ENCODE measurements around the gene RASA1.

Gene RASA1

GRCh38 chr5:87241555-87241954 is 26.1 kb upstream of the RASA1 start:
- Histone ChIP-seq H3K9ac (ENCODE audit: low read length) (peak overlapping the region; percentile 88), H3K4ac (ENCODE audit: low read depth in 1 of 2, low read length in 2 of 2) (no peak overlapping the region), H2AFZ (ENCODE audit: low read depth, low read length) (no peak overlapping the region), H2BK12ac (ENCODE audit: low read length in 2 of 2) (no peak overlapping the region), H3K18ac (ENCODE audit: low read depth in 1 of 2, low read length in 2 of 2) (no peak overlapping the region), H2AK5ac (ENCODE audit: low read length, severe bottlenecking) (no peak overlapping the region), H4K8ac (ENCODE audit: low read length) (no peak overlapping the region), H3K23ac (ENCODE audit: low read length in 2 of 2) (no peak overlapping the region), H3K14ac (ENCODE audit: low read length in 2 of 2) (no peak overlapping the region), H3K4me2 (ENCODE audit: low read length, poor library complexity, severe bottlenecking) (no peak overlapping the region), H3K27ac (ENCODE audit: low read length, poor library complexity, severe bottlenecking) (no peak overlapping the region), H3K79me1 (replicated peaks; ENCODE audit: low read length, poor library complexity, severe bottlenecking) (no peaks in the 10 kb centered on the region), H3K9me3 (ENCODE audit: control insufficient read depth, low read length) (no peaks in the 10 kb centered on the region), H3K4me3 (ENCODE audit: insufficient read depth in 1 of 2, low read depth in 1 of 2, low read length in 2 of 2) (no peak overlapping the region), H3K36me3 (ENCODE audit: control insufficient read depth in 1 of 2, insufficient read depth in 2 of 2, low read depth in 1 of 2, low read length in 2 of 2) (no peaks in the 10 kb centered on the region), H3K27me3 (ENCODE audit: control insufficient read depth in 1 of 2, insufficient read depth in 1 of 2, low read length in 2 of 2) (no peaks in the 10 kb centered on the region), H4K91ac (ENCODE audit: low read length) (no peak overlapping the region), H2BK120ac (ENCODE audit: low read depth, low read length) (no peak overlapping the region), H2BK5ac (ENCODE audit: low read depth, low read length, poor library complexity, severe bottlenecking) (no peak overlapping the region), H2BK15ac (ENCODE audit: low read depth, poor library complexity, severe bottlenecking) (no peak overlapping the region), H3K4me1 (ENCODE audit: control insufficient read depth, insufficient read depth, low read depth, low read length) (no peaks in the 10 kb centered on the region)
- 95% methylated on average over 2 of the region's 2 CpGs for WGBS
- no peak for DNase-seq

- Histone ChIP-seq H2BK120ac (ENCODE audit: low read depth, low read length) (no peak overlapping the region), H2BK5ac (ENCODE audit: low read depth, low read length, poor library complexity, severe bottlenecking) (no peak overlapping the region), H3K27me3 (ENCODE audit: control insufficient read depth in 1 of 2, insufficient read depth in 1 of 2, low read length in 2 of 2) (no peaks in the 10 kb centered on the region), H3K9me3 (ENCODE audit: control insufficient read depth, low read length) (no peaks in the 10 kb centered on the region), H3K27ac (ENCODE audit: low read length, poor library complexity, severe bottlenecking) (no peak overlapping the region), H3K4me3 (ENCODE audit: insufficient read depth in 1 of 2, low read depth in 1 of 2, low read length in 2 of 2) (no peak overlapping the region), H3K14ac (ENCODE audit: low read length in 2 of 2) (no peak overlapping the region), H4K91ac (ENCODE audit: low read length) (no peak overlapping the region), H3K79me1 (replicated peaks; ENCODE audit: low read length, poor library complexity, severe bottlenecking) (no peaks in the 10 kb centered on the region), H2BK12ac (ENCODE audit: low read length in 2 of 2) (no peak overlapping the region), H4K8ac (ENCODE audit: low read length) (no peak overlapping the region), H3K9ac (ENCODE audit: low read length) (peak overlapping the region; percentile 88), H2AK5ac (ENCODE audit: low read length, severe bottlenecking) (no peak overlapping the region), H3K18ac (ENCODE audit: low read depth in 1 of 2, low read length in 2 of 2) (no peak overlapping the region), H2AFZ (ENCODE audit: low read depth, low read length) (no peak overlapping the region), H3K4ac (ENCODE audit: low read depth in 1 of 2, low read length in 2 of 2) (no peak overlapping the region), H3K36me3 (ENCODE audit: control insufficient read depth in 1 of 2, insufficient read depth in 2 of 2, low read depth in 1 of 2, low read length in 2 of 2) (no peaks in the 10 kb centered on the region), H3K4me2 (ENCODE audit: low read length, poor library complexity, severe bottlenecking) (no peak overlapping the region), H2BK15ac (ENCODE audit: low read depth, poor library complexity, severe bottlenecking) (no peak overlapping the region), H3K23ac (ENCODE audit: low read length in 2 of 2) (no peak overlapping the region), H3K4me1 (ENCODE audit: control insufficient read depth, insufficient read depth, low read depth, low read length) (no peaks in the 10 kb centered on the region)
- no peak for DNase-seq
- 100% methylated on average over 1 of the region's 1 CpG for WGBS
These were observed 25.4 kb upstream of the RASA1 start for GRCh38 chr5:87242242-87242641.

- Histone ChIP-seq H3K36me3 (ENCODE audit: control insufficient read depth in 1 of 2, insufficient read depth in 2 of 2, low read depth in 1 of 2, low read length in 2 of 2) (no peaks in the 10 kb centered on the region), H2BK15ac (ENCODE audit: low read depth, poor library complexity, severe bottlenecking) (no peak overlapping the region)
- WGBS = 96% methylated on average over 3 of the region's 3 CpGs
These were observed 24.4 kb upstream of the RASA1 start for GRCh38 chr5:87243161-87243844.

GRCh38 chr5:87245451-87245850 is 22.2 kb upstream of the RASA1 start:
- H2BK12ac ChIP-seq (ENCODE audit: low read length in 2 of 2) = no peak overlapping the region
- H2BK15ac ChIP-seq (ENCODE audit: low read depth, poor library complexity, severe bottlenecking) = no peak overlapping the region
- no peak overlapping the region for H2BK120ac ChIP-seq (ENCODE audit: low read depth, low read length)
- H3K36me3 ChIP-seq (ENCODE audit: control insufficient read depth in 1 of 2, insufficient read depth in 2 of 2, low read depth in 1 of 2, low read length in 2 of 2) = no peaks in the 10 kb centered on the region
- no peak overlapping the region for H3K9ac ChIP-seq (ENCODE audit: low read length)
- H3K4me2 ChIP-seq (ENCODE audit: low read length, poor library complexity, severe bottlenecking) = no peak overlapping the region
- no peak overlapping the region for H3K23ac ChIP-seq (ENCODE audit: low read length in 2 of 2)
- no peak overlapping the region for H3K27ac ChIP-seq (ENCODE audit: low read length, poor library complexity, severe bottlenecking)
- no peak overlapping the region for H4K8ac ChIP-seq (ENCODE audit: low read length)
- H3K18ac ChIP-seq (ENCODE audit: low read depth in 1 of 2, low read length in 2 of 2) = no peak overlapping the region
- no CpG with 5 or more reads among the region's 2 CpGs for WGBS
- H3K79me1 ChIP-seq (replicated peaks; ENCODE audit: low read length, poor library complexity, severe bottlenecking) = no peaks in the 10 kb centered on the region
- DNase-seq = no peak
- no peak overlapping the region for H3K4ac ChIP-seq (ENCODE audit: low read depth in 1 of 2, low read length in 2 of 2)
- no peak overlapping the region for H3K4me3 ChIP-seq (ENCODE audit: insufficient read depth in 1 of 2, low read depth in 1 of 2, low read length in 2 of 2)
- no peak overlapping the region for H2BK5ac ChIP-seq (ENCODE audit: low read depth, low read length, poor library complexity, severe bottlenecking)
- no peaks in the 10 kb centered on the region for H3K27me3 ChIP-seq (ENCODE audit: control insufficient read depth in 1 of 2, insufficient read depth in 1 of 2, low read length in 2 of 2)
- H3K4me1 ChIP-seq (ENCODE audit: control insufficient read depth, insufficient read depth, low read depth, low read length) = no peaks in the 10 kb centered on the region
- no peak overlapping the region for H4K91ac ChIP-seq (ENCODE audit: low read length)
- H2AK5ac ChIP-seq (ENCODE audit: low read length, severe bottlenecking) = no peak overlapping the region
- H2AFZ ChIP-seq (ENCODE audit: low read depth, low read length) = no peak overlapping the region
- H3K14ac ChIP-seq (ENCODE audit: low read length in 2 of 2) = no peak overlapping the region
- H3K9me3 ChIP-seq (ENCODE audit: control insufficient read depth, low read length) = no peaks in the 10 kb centered on the region

More at GRCh38 chr5:87243161-87243844, 24.4 kb upstream of the RASA1 start:
- no peaks in the 10 kb centered on the region for H3K27me3 ChIP-seq (ENCODE audit: control insufficient read depth in 1 of 2, insufficient read depth in 1 of 2, low read length in 2 of 2)
- H3K9me3 ChIP-seq (ENCODE audit: control insufficient read depth, low read length) = no peaks in the 10 kb centered on the region
- H2AFZ ChIP-seq (ENCODE audit: low read depth, low read length) = no peak overlapping the region
- H3K4me1 ChIP-seq (ENCODE audit: control insufficient read depth, insufficient read depth, low read depth, low read length) = no peaks in the 10 kb centered on the region
- H2BK120ac ChIP-seq (ENCODE audit: low read depth, low read length) = no peak overlapping the region
- no peak overlapping the region for H4K91ac ChIP-seq (ENCODE audit: low read length)
- no peak overlapping the region for H3K23ac ChIP-seq (ENCODE audit: low read length in 2 of 2)
- DNase-seq = peak; percentile 93
- peak overlapping the region; percentile 88 for H3K9ac ChIP-seq (ENCODE audit: low read length)
- no peak overlapping the region for H2BK5ac ChIP-seq (ENCODE audit: low read depth, low read length, poor library complexity, severe bottlenecking)
- no peak overlapping the region for H3K4me2 ChIP-seq (ENCODE audit: low read length, poor library complexity, severe bottlenecking)
- H2AK5ac ChIP-seq (ENCODE audit: low read length, severe bottlenecking) = no peak overlapping the region
- no peak overlapping the region for H4K8ac ChIP-seq (ENCODE audit: low read length)
- no peaks in the 10 kb centered on the region for H3K79me1 ChIP-seq (replicated peaks; ENCODE audit: low read length, poor library complexity, severe bottlenecking)
- H3K4me3 ChIP-seq (ENCODE audit: insufficient read depth in 1 of 2, low read depth in 1 of 2, low read length in 2 of 2) = no peak overlapping the region
- no peak overlapping the region for H3K14ac ChIP-seq (ENCODE audit: low read length in 2 of 2)
- H3K4ac ChIP-seq (ENCODE audit: low read depth in 1 of 2, low read length in 2 of 2) = no peak overlapping the region
- no peak overlapping the region for H2BK12ac ChIP-seq (ENCODE audit: low read length in 2 of 2)
- H3K27ac ChIP-seq (ENCODE audit: low read length, poor library complexity, severe bottlenecking) = no peak overlapping the region
- peak overlapping the region in 1 of 2 experiments; percentile 16 for H3K18ac ChIP-seq (ENCODE audit: low read depth in 1 of 2, low read length in 2 of 2)

All from mesenchymal stem cell (in vitro differentiated cells and primary cell).